Left hindlimb (tissue), 1 donor: ENCODE data around the gene AIDA.
A peak's percentile ranks its signal among the peaks of the same experiment; 100 is the strongest.

Experiments used
- DNase-seq: peaks from one replicate; pipeline ENCODE4 v3.0.0-alpha.2; 2018

AIDA gene

DNA sequence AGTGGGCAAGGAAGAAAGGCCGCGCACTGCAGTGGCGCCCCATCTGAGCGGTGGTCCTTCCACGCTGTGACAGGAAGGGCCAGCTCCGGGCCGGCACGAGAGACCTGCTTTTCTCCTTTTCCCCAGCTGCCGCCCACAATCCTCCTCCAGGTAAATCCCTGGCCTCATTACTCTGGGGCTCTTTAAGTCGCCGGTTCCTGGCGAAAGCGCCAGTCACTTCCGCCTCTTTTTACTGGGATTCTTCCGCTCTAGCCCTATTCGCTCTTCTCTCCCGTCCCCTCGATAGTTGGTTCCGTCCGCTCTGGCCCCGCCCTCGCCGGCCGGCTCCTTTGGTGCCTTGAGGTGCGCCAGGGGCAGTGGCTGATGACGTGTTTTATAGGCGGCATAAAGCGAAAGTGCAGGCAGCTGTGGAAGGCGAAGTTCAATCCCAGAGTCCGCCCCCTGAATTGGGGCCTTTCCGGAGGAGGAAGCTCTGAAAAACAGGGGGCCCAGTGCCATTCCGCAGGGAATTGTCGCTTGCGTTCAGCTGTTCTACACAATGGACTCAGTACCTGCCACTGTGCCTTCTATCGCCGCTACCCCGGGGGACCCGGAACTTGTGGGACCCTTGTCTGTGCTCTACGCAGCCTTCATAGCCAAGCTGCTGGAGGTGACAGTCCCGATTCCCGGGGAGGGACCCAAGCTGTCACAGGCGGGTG is 68.2 kb downstream of the AIDA start:
- peak; percentile 98 for DNase-seq

DNA sequence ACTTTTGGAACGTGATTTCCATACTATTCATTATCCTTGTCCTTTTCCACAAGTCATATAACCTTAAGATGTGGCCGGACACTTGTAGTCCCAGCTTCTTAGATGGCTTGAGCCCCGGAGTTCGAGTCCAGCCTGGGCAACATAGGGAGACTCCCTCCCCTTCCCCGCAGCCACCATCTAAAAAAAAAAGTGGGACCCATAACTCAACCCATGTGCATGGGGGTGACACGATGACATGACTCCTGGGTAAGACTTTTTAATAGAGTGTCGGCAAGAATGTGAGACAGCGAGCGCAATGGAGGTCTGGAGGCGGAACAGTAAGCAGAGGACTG is 68.7 kb downstream of the AIDA start:
- DNase-seq = no peak

DNA sequence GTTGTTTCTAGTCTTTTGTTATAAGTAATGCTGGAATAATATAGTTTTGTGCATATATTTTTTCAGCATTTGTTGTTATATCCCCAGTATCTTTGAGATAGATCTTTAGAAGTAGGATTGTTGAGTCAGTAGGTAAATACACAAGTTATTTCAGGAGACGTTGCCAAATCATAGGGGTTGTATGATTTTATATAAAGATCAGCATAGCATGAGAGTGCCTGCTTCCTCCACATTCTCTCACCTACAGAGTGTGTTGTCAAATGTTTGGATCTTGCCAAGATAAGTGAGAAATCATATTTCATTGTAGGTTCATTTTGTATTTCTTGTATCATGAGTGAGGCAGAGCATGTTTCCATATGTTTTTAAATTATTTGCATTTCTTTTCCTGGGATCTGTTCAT is 69.8 kb downstream of the AIDA start:
- DNase-seq = no peak

DNA sequence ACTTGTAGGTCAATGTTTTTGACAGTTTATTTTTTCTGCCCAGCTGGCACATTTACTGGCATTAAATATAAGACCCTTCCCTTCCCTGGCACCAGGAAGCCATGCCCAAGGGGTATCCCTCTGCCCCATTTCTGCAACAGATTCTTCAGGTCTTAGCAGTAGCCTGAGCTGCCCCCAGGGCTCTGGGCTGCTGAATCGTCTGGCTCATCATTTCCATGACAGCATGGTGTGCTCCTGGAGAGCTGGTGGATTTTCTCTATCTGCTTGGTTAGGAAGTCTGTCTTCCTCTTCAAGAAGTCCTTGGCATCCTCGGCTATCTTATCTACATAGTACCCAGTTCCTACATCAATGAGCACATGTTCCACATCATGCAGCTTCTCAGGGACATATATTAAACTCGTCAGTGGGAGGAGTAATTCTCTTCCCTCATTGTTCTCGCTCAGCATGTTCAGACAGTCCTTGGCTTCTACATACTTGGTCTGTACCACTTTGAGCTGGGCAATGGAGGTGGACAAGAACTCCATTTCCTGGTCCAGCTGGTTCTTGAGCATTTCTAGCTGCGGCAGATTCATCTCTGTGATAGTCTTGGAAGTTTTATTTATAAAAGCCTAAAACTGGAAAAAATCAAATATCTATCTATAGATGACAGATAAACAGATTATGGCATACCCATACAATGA is 70.9 kb downstream of the AIDA start:
- no peak for DNase-seq

DNA sequence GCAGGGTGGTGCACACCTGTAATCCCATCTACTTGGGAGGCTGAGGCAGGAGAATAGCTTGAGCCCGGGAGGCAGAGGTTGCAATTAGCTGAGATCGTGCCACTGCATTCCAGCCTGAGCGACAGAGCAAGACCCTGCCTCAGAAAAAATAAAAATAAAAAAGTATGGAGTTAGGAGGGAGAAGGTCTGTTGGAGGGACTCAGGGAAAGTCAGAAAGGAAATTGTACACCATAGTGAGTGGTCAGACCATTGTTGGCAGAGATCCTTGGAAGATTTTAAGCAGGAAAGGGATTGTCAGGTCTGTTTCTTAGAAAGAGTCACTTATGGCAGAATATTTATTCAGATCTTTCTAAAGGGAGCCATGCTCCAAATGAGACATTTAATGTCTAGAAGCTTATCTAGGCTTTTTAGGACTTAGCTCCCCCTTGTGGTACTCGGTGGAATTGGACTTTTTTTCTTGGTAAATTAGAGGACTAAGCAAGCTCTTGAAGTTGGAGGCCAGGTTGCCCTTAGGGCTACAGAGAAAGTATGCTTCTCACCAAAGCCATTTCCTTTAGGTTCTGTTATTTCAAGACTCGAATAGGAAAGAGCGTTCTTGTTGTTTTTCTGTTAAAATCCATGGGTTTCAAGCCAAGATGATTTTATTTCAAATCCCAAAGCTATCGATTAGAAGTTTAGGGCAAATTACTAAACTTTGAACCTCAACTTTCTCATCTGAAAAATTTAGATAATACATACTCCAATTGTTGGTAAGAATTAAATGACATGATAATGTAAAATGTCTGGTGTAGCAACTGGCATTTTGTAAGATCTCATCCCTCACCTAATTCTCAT is 77.9 kb downstream of the AIDA start:
- DNase-seq = no peak

DNA sequence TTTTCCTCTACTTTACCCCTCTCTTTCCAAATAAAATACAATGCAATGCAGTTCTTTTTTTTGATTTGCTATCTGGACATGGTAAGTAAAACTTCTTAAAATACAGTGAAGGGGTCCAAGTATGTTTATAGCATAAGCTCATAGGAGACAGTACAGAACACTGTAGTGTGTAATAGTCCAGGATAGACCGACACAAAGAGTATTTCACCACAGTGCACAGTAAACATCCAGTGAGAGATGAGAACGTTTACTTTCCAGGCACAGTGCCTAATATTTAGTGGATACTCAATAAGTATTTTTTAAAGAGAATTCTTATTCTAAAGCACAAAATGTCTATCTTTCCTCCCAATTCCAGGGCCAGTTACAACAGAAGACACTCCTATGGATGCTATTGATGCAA is 79.5 kb downstream of the AIDA start:
- DNase-seq = no peak

DNA sequence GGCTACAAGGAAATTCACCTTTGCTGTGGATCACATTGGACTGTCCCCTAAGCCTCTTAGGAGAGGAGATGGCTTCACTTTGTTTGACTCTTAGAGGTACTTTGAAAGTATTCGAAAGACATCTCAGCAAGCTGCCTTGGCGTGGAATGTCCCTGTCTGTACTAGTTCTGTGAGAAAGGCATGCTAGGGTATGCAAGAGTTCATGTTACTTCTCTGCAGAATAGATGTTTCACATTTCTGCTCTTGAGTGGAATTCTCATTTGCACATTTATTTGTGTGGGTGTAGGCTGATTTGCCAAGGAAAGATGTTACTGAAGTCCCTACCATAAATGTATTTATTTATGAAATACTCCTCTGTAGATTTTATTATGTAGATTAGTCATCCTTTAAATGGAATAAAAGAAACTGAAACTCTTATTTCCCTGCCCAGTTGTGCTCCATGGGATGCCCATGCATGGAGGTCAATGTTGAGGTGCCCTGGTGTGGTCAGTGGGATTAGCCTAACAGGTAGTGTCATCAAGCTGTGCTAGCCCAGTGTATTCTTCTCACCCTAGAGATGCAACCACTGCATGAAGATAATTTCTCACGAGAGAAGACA is 80.6 kb downstream of the AIDA start:
- DNase-seq = no peak

DNA sequence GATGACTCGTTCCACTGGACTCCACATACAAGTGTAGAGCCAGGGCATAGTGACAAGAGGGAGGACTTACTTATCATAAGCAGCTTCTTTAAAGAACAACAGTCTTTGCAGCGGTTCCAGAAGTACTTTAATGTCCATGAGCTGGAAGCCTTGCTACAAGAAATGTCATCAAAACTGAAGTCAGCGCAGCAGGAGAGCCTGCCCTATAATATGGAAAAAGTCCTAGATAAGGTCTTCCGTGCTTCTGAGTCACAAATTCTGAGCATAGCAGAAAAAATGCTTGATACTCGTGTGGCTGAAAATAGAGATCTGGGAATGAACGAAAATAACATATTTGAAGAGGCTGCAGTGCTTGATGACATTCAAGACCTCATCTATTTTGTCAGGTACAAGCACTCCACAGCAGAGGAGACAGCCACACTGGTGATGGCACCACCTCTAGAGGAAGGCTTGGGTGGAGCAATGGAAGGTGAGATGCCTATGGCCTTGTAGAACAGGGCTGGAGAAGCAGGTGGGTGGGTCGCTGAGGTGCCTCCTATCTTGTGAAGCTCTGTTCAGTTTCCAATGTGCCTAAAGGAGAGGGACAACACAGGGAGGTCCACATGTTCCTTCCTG is 82.3 kb downstream of the AIDA start:
- DNase-seq = no peak

DNA sequence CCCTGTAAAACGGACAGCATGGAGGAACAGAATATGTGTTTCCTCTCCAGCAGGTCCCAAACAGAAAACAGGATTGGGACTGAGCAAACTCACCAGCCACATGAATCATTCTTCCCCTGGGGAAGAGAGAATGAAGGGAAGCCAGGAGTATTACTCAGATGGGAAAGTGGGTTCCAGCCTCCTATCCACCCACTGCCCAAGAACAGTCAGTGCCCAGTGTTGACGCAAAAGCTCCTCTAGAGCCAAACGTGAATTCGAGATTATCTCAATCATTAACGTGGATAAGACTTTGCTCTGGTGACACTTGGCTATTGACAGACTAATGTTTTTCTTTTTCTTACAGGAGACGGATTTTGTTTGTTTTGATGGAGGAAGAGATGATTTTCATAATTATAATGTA is 85.1 kb downstream of the AIDA start:
- DNase-seq = no peak

DNA sequence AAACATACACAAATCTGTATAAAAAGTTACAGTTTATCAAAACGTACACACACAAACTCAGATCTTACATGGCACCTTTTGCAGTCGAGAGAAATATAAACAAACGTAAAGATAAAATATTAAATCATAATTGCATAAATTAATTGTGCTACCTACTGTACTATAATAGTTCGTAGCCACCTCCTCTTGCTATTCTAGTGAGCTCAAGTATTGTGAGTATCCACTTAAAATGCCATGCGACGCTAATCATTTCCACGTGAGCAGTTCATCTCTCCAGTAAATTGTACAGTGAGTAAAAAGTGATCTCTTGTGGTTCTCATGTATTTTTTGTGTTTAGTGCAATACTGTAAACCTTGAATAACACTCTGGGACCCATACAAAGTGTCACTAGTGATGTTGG is 88.1 kb downstream of the AIDA start:
- DNase-seq = no peak

DNA sequence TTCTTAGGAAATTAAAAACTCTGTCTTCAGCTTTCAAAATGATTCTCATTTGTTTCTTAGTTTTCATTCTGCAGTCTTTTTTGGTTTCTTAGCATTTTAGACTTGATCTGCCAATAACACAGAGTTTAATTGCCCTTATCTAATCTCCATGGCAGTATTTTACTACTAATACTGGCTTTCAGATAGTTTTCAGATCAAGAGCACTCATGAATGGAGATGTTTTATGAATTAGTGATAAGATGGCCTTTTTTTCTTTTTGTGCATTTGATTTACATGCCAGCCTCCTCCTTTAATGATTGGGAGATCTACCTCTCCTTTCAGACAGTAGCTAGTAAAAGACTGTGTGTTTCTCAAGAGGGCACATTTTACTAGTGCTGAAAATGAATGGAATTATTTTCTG is 88.8 kb downstream of the AIDA start:
- no peak for DNase-seq

DNA sequence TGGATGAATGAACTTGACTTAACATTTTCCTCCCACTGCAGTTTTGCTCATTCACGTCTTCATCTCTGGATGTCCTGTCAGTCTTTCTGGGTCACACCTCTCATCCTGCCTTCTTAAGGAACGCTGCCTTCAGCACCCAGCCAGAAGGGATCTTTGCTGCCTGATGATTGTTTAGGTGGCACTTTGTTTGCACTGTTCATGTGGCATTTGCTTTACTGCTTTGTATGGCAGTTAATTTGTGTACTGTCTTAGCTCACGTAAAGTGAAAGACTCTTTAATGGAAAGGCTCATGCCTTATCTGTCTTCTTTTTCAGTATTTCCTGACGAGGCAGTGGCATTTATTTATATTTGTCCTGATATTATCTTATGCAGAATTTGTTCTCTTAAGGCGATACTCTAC is 89.5 kb downstream of the AIDA start:
- no peak for DNase-seq

DNA sequence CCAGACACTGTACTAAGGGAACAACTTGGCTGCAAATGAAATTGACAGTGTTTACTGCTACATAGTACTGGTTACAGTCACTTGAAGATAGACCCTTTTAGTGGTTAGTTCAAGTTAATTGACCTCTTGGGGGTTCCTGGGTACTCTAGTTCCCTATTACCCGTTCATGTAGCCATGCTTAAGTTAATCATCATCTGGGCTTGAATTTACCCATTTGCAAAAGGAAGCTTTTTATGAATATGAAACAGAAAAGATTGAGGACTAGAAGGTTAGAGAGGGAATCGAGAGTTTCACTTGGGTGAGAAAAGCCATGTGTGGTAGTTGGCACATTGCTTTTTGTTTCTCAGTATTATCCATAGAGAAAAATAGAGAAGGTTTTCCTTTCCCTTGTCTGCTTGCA is 91.7 kb downstream of the AIDA start:
- no peak for DNase-seq

DNA sequence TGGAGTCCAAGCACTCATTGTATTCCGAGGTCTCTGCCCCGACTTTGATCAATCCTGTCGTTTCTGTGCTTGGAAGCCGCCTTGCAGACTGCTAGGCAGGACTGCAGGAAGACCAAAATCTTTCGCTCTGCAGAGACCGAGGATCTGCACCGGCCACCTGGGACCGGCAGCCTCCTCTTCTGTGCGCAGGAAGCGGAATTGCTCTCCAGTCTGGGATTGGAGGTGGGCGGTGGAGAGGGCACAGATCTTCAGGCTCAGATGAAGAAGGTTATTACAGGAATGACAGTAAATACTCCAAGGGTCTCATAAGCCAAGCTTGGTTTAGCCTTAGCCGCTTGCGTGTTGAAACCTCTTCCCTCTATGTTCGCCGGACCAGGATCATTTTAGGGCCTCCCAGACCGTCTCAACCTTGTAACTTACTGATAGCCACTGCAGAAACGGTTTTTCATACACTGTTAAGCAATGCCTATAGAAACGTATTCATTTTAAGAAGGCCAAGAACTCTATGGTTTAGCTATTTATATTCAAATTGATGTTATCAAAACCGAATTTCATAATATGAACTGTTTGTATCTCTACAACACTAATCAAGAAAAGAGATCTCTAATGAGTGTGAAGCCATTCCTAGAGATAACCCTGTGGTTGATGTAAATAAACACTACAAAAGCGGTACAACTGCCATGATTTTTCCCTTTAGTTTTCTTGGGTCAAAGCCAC is 93.3 kb downstream of the AIDA start:
- DNase-seq = peak; percentile 36
